ENCODE measurements around the gene PALM3.

DNA sequence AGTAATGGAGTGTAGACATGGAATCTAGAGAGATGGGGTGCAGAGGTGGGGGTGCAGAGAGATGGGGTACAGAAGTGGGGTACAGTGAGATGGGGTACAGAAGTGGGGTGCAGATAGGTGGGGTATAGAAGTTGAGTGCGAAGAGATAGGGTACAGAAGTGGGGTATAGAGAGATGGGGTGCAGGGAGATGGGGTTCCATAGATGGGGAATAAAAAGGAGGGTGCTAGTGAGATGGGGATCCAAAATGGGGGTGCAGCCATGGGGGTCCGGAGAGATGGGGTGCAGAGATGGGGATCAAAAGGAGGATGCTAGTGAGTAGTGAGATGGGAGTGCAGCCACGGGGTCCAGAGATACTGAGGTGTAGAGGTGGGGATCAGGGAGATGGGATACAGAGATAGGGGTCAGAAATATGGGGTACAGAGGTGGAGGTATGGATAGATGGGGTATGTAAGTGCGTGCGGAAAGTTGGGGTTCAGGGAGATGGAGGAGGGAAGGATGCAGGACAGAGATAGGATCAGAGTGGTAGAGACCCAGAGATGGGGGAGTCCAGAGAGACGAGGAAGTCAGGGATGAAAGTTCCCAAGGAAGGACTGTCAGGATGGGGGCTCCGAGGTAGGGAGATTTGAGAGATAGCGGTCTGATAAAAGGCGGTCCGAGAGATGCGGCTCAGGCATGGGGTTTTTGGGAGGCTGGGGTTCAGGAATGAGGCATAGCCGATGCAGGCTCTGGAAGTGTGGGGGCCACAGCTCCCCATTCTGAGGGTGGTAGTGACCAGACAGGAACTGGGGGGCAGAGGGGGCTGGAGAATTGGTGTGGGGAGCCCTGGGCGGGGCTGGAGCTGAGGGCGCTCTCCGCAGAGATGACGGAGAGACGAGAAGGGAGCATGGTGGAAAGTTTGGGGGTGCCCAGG lies 3.4 kb downstream of the PALM3 start:
- TF ChIP-seq ZNF274 (IDR thresholded peaks at IDR 0.05; ENCODE audit: low read depth, low read length) = no peak
- no peak for TF ChIP-seq SUZ12 (IDR thresholded peaks at IDR 0.05; ENCODE audit: extremely low read depth, insufficient read depth, insufficient read length)
- TF ChIP-seq YY1 (IDR thresholded peaks at IDR 0.05; ENCODE audit: insufficient read depth, insufficient read length) = no peak

All from NT2/D1 (cell line).